ENCODE results near the gene PDXP.
"Not testable (repeated sequence)": the region's sequence is repeated elsewhere in the genome, so short reads cannot be mapped to it uniquely, and the experiment has no call there.

The PDXP gene

DNA sequence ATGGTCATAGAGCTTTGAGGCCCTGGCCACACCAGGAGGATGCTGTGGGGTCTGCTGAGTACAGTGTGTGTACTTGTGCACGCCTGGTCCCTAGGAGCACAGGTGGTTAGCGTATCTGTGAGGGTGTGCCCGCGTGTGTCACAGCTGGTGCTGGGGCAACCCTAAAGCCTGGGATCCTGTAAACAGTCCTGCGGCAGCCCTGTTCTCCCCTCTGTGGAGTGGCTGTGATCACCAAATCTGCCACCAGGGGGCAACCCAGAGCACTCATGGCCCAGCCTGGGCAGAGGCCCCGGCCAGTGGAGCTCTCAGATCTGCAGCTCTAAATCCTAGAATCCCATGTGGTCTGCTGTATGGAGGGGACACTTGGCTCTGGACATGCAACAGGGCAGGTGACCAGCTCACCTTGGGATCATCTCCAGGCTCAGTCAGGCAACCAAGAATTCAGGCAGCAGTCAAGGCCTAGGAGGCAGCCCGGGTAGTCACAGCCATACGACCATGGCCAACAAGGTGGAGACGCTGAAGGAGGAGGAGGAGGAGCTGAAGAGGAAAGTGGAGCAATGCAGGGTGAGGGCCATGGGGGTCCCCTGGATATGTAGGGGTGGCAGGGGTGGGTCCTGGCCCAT, 15.2 kb upstream of the PDXP start:
- peak; percentile 75 to 90 for DNase-seq (ENCODE audit: low read depth in 1 of 2, low spot score in 1 of 2)

DNA sequence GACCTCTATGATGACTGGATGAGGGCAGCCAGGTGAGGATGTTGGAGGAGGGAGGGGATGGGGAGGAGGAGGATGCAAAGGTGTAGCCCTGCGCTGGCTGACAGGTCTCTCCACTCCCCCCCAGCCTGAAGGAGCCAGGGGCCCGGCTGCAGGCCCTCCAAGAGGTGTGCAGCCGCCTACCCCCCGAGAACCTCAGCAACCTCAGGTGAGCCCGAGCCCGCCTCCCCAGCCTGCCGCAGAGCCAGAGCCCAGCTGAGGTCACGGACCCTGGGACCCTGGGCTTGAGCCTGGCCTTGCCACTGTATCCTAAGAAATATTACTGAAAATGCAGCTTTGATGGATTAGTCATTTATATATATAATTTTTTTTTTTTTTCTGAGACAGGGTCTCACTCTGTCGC, 11.2 kb upstream of the PDXP start:
- DNase-seq (ENCODE audit: low read depth in 1 of 2, low spot score in 1 of 2): no peak

DNA sequence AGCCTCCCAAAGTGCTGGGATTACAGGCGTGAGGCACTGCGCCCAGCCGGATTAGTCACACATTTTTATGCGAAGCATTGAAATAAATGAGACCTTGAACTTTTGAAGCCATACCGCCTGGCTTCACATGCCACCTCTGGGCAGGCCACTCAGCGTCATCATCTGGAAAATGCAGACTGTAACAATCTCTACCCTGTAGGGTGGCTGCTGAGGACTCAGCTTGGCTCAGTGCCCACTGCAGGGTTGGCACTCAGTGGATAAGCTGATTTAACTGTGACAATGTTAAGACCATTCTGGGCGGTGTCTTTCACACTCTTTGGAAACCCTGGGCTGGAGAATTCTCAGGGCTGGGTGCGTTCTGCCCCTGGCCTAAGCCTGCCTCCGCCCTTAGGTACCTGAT, 10.6 kb upstream of the PDXP start:
- no peak for DNase-seq (ENCODE audit: low read depth in 1 of 2, low spot score in 1 of 2)

DNA sequence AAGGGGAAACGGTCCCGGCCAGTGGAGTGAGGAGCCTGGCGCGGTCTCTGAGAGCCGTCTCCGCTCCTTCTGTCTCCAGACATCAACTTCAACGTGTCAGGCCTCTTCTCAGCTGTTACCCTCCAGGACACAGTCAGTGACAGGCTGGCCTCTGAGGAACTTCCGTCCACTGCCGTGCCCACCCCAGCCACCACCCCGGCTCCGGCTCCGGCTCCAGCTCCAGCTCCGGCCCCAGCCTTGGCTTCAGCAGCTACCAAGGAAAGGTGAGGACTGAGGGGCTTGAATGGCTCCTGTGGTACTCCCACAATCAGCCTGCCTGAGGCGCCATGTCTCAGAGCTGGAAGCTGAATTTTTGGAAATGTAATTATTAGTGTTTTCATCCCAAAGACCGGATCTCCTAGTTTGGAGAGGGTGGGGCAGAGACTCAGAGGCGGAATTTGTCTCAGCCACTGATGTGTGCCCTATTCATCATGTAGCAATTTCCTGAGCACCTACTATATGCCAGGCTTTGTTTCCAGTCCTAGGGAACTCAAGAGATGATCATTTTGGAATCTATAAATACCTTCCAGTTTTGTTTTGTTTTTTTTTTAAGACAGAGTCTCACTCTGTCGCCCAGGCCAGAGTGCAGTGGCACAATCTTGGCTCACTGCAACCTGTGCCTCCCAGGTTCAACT, 7.9 kb upstream of the PDXP start:
- DNase-seq (ENCODE audit: low read depth in 1 of 2, low spot score in 1 of 2): no peak

DNA sequence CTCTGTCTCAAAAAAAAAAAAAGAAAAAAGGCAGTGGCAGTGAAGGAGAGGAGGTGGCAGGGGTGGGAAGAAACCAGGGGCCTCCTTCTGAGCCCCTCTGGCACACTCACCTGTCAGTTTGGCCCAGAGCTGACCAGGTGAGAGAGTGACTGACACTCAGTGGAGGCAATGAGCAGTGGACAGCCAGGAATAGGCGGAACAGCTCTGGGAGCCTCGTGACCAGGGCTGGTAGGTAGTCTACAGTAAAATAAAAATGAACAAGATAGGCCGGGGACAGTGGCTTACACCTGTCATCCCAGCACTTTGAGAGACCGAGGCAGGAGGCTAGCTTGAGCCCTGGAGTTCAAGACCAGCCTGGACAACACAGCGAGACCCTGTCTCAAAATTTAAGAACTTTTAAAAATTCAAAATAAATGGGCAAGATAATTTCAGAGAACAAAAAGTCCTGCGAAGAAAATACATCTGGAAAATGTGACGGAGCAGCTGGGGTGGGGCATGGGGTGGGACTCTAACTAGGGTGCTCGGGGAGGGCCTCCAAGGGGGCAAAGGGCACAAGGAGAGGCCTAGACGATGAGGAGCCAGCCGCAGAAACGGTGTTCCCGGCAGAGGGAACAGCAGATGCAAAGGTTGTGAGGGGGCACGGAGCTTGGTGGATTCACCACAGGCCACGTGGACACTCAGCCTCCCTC, 3.8 kb upstream of the PDXP start:
- no peak for DNase-seq (ENCODE audit: low read depth in 1 of 2, low spot score in 1 of 2)

DNA sequence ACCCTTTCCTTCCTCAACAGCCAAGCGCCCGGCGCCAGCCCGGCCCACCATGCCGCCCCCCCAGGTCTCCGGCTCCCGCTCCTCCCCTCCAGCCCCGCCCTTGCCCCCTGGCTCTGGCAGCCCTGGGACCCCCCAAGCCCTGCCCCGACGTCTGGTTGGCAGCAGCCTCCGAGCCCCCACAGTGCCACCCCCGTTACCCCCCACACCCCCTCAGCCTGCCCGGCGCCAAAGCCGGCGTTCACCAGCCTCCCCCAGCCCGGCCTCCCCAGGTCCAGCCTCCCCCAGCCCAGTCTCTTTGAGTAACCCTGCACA, 3.3 kb upstream of the PDXP start:
- no peak for DNase-seq (ENCODE audit: low read depth in 1 of 2, low spot score in 1 of 2)

- DNase-seq (ENCODE audit: low read depth in 1 of 2, low spot score in 1 of 2): not testable (repeated sequence)
Observed at GRCh38 chr22:37656583-37656982, 1.9 kb upstream of the PDXP start.

GRCh38 chr22:37657590-37658132, 862 bp upstream of the PDXP start:
- no peak for DNase-seq (ENCODE audit: low read depth in 1 of 2, low spot score in 1 of 2)

DNA sequence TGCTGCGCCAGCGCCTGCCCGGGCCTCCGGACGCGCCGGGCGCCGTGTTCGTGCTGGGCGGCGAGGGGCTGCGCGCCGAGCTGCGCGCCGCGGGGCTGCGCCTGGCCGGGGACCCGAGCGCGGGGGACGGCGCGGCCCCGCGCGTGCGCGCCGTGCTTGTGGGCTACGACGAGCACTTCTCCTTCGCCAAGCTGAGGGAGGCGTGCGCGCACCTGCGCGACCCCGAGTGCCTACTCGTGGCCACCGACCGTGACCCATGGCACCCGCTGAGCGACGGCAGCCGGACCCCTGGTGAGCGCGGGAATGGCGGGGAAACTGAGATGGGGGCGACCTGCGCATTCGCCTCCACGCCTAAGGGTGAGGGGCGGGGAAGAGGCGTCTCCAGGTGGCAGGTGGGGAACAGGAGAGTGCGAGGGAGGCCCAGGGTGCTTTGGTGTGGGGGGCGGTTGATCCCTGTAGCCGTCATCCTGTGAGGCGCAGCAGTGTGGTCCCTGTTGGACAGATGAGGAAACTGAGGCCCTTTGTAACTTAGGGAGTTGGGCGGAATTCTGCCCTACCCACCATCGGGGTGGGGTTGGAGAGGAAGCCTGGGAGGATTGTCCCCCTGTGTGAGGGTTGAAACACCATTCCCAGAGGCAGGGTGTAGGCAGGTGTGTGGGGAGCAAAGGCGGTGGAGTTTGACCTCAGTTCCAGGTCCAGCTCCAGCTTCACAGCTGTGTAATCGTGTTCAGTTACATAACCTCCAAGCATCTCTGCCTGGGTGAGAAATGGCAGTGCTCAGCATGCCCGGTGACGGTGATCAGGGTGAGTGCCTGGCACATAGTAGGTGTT, 758 bp downstream of the PDXP start:
- no peak for DNase-seq (ENCODE audit: low read depth in 1 of 2, low spot score in 1 of 2)

GRCh38 chr22:37659897-37660708, 1.6 kb downstream of the PDXP start:
- no peak for DNase-seq (ENCODE audit: low read depth in 1 of 2, low spot score in 1 of 2)

DNA sequence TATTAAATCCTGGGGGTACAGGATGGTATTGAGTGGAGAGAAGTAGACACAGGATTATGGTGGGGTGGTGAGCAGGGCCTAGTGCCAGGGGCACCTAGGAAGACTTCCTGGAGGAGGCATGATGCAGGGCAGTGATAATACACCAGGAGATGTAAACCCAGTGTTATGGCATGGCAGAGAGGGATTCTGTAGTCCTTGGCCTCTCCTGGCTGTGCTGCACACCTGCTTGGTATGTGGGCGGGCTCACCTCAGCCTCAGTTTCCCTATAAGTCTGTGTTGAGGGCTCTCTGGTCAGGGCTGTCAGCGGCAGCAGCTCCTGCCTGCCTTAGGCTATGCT, 2.2 kb downstream of the PDXP start:
- no peak for DNase-seq (ENCODE audit: low read depth in 1 of 2, low spot score in 1 of 2)

DNA sequence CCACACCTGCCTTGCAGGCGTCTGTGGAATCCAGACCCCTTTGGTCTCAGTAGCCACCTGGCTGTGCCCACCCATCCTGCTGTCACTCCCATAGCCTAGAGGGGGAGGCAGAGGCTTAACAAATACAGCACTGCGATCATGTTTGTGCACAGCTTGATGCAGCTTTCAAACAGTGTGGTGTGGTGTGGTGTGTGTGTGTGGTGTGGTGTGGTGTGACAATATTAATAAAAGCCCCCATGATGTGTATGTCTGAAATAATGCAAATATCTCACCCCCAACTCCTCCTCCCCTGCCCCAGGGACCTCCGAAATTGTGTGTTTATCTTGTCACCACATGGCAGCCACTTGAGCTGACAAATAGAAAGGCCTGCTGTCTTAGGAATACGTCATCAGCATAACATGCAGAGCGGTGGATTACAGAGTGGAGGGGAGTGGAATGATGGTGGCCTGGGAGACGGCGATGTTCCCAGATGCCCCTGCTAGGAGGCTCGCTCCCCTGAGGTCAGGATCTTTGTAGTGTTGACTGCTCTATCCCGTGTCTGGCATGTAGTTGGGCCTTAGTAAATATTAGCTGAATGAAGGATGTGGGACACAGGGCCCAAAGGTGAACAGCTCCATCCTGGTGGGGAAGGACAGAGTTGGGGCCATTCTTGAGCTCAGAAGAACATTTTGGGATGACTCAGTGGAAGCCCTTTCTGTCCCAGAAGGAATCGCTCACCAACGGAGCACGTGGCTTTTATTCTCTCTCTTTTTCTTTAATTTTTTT, 2.8 kb downstream of the PDXP start:
- no peak for DNase-seq (ENCODE audit: low read depth in 1 of 2, low spot score in 1 of 2)

- no peak for DNase-seq (ENCODE audit: low read depth in 1 of 2, low spot score in 1 of 2)
Observed at GRCh38 chr22:37662039-37662438, 3.5 kb downstream of the PDXP start.

DNA sequence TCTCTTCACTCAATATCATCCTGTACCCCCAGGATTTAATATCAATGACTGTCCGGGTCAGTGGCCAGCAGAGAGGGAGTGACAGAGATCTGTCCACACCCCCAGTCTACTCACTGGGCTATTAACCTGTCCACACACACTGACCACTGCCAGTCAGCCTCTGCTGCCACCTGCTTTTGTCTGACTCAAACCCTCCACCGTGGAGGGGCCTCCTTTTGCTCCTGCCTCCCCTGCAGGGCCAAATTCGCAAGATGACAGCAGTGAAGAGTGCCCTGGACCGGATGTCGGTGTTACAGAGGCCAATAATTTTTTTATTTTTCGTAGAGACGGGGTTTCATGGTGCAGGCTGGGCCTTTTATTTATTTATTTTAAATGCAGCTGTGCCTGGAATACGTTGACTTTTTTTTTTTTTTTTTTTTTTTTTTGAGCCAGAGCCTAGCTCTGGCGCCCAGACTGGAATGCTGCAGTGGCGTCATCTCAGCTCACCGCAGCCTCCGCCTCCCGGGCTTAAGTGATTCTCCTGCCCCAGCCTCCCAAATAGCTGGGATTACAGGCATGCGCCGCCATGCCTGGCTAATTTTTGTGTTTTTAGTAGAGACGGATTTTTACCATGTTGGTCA, 5.1 kb downstream of the PDXP start:
- DNase-seq (ENCODE audit: low read depth in 1 of 2, low spot score in 1 of 2): no peak

- DNase-seq (ENCODE audit: low read depth in 1 of 2, low spot score in 1 of 2): no peak
Observed at GRCh38 chr22:37664249-37665101, 6.0 kb downstream of the PDXP start.

GRCh38 chr22:37665487-37665886, 7.0 kb downstream of the PDXP start:
- DNase-seq (ENCODE audit: low read depth in 1 of 2, low spot score in 1 of 2): no peak

DNA sequence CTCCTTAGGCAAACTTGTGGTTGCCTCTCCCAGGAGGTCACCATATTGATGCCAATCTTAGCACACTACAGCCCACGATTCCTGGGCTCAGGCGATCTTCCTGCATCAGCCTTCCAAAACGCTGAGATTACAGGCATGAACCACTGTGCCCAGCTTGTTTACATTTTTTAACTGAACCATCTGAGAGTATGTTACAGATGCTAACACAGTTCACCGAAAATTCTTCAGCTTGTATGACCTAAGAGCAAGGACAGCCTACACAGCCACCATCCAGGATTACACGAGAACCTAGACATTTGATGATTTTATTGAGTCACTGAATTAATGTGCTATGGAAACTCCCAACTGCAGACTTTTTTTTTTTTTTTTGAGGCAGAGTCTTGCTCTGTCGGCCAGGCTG, 11.1 kb downstream of the PDXP start:
- no peak for DNase-seq (ENCODE audit: low read depth in 1 of 2, low spot score in 1 of 2)

DNA sequence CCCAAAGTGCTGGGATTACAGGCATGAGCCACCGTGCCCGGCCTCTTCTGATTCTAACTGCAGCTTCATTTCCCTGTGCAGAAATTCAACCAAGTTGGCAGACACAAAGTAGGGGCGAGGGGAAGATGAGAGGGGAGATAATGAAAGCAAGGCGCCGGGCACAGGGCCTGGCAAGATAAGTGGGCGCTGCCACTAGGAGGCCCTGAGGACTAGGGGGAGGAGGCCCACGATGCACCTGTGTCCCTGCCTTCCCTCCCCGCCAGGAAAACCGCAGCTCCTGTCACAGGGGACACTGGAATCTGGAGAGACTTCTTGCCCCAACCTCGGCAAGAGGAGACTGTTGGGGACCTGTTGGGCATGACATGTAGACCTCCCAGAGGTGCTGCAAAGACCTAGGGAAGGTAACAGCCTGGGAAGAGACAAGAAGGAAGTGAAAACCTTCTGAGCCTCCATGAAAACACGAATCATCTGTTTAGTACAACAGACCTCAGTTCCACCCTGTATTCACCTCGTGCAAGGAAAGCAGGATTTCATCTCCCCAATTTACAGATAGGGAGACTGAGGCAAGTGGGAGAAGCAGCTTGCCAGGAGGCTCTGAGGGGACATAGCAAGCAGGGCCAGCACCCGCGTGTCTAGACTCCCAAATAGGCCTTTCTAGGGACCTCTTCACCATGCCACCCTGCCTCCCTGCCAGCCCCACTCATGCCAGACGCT, 13.8 kb downstream of the PDXP start:
- DNase-seq (ENCODE audit: low read depth in 1 of 2, low spot score in 1 of 2): no peak

Data from activated T-helper 1 cell treated with anti-CD3 and anti-CD28 coated beads, Interleukin-2, amount 50 U/mL, for 16 hours (primary cell).